T-helper 1 cell treated with Interleukin-12 subunit alpha and Interleukin-12 subunit beta and Interleukin-4 antibody, amounts not matched to agents 30 μg/mL and 1 μg/mL, for 36 hours (primary cell): Measurements from ENCODE around the gene SULT1A4.
"Not testable (repeated sequence)": the region's sequence is repeated elsewhere in the genome, so short reads cannot be mapped to it uniquely, and the experiment has no call there.

Experiments
- H3K27ac Mint-ChIP-seq: one replicate; pipeline ENCODE4 v1.8.0; 2021; ENCODE audit warnings: mild to moderate bottlenecking, mixed read lengths
- H3K27me3 Mint-ChIP-seq: one replicate; pipeline ENCODE4 v1.8.0; 2021; ENCODE audit warnings: low read depth, mixed read lengths
- H3K36me3 Mint-ChIP-seq: one replicate; pipeline ENCODE4 v1.8.0; 2021; ENCODE audit warnings: low read depth, mixed read lengths
- H3K4me1 Mint-ChIP-seq: one replicate; pipeline ENCODE4 v1.8.0; 2021; ENCODE audit warnings: low read depth, mixed read lengths
- H3K4me3 Mint-ChIP-seq: one replicate; pipeline ENCODE4 v1.8.0; 2021; ENCODE audit warnings: mild to moderate bottlenecking, moderate library complexity, mixed read lengths
- H3K9me3 Mint-ChIP-seq: one replicate; pipeline ENCODE4 v1.8.0; 2021; ENCODE audit warnings: mixed read lengths

SULT1A4 gene

GRCh38 chr16:29459706-29460646 lies at the start of gene SULT1A4:
TSS of gene SULT1A4 (plus strand) at chr16:29459913. CDS start at chr16:29461386, 1,473 bp downstream.
- not testable (repeated sequence) for H3K27me3 Mint-ChIP-seq, H3K9me3 Mint-ChIP-seq, H3K4me3 Mint-ChIP-seq, H3K36me3 Mint-ChIP-seq, H3K4me1 Mint-ChIP-seq, H3K27ac Mint-ChIP-seq

DNA sequence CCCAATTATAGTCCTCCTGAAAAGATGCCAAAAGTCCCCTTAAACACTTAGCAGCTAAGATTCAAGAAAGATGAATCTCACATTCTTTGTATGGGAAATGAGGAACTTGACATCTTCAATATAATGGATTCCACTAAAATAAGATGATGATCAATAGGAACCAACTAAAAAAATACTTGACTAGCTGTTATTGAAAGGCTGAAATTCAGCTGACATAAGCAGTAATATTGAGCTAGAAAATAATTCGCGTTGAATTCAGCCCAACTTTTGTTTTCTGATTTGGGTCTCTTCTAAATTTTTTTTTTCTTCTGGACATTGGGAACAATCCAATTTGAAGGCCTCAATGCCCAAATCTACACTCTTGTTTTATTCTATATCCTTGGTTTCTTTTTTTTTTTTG lies 36.1 kb upstream of the SULT1A4 start:
- H3K9me3 Mint-ChIP-seq, H3K27ac Mint-ChIP-seq, H3K4me3 Mint-ChIP-seq, H3K4me1 Mint-ChIP-seq, H3K36me3 Mint-ChIP-seq, H3K27me3 Mint-ChIP-seq: not testable (repeated sequence)

DNA sequence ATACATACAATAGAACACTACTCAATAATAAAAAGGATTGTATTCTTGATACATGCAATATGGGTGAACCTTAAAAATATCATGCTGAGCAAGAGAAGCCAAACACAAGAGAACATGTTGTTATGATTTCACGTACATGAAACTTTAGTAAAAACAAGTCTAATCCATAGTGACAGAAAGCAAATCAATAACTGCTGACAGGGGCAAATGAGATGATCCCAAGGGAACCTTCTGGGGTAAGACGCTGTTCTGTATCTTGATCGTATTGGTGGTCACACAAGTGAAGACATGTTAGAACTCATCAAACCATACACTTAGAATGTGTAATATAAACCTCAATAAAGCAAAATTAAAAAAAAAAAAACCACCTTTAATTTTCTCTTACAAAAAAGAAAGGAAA lies 34.3 kb upstream of the SULT1A4 start:
- not testable (repeated sequence) for H3K27ac Mint-ChIP-seq, H3K4me3 Mint-ChIP-seq, H3K9me3 Mint-ChIP-seq, H3K27me3 Mint-ChIP-seq
- H3K4me1 Mint-ChIP-seq: peaks cover 13% of the 10 kb centered on the region
- H3K36me3 Mint-ChIP-seq: peaks cover 12% of the 10 kb centered on the region

GRCh38 chr16:29453754-29454153 lies 6.0 kb upstream of the SULT1A4 start:
- not testable (repeated sequence) for H3K4me1 Mint-ChIP-seq, H3K9me3 Mint-ChIP-seq, H3K36me3 Mint-ChIP-seq, H3K27me3 Mint-ChIP-seq, H3K27ac Mint-ChIP-seq, H3K4me3 Mint-ChIP-seq

- not testable (repeated sequence) for H3K27ac Mint-ChIP-seq, H3K27me3 Mint-ChIP-seq, H3K9me3 Mint-ChIP-seq, H3K4me3 Mint-ChIP-seq, H3K36me3 Mint-ChIP-seq, H3K4me1 Mint-ChIP-seq
Measured at GRCh38 chr16:29454269-29454668, 5.4 kb upstream of the SULT1A4 start, which contains the start of the genes BOLA2 and SLX1B. TSS of gene BOLA2 (minus strand) at chr16:29454351. CDS start at chr16:29454253, 98 bp downstream. TSS of gene SLX1B (plus strand) at chr16:29454533.

- H3K4me1 Mint-ChIP-seq, H3K27me3 Mint-ChIP-seq, H3K36me3 Mint-ChIP-seq, H3K9me3 Mint-ChIP-seq, H3K27ac Mint-ChIP-seq, H3K4me3 Mint-ChIP-seq: not testable (repeated sequence)
Measured at GRCh38 chr16:29454828-29455227, 4.9 kb upstream of the SULT1A4 start.

- H3K4me1 Mint-ChIP-seq, H3K36me3 Mint-ChIP-seq, H3K4me3 Mint-ChIP-seq, H3K27me3 Mint-ChIP-seq, H3K9me3 Mint-ChIP-seq, H3K27ac Mint-ChIP-seq: not testable (repeated sequence)
Measured at GRCh38 chr16:29457660-29458059, 2.1 kb upstream of the SULT1A4 start.

DNA sequence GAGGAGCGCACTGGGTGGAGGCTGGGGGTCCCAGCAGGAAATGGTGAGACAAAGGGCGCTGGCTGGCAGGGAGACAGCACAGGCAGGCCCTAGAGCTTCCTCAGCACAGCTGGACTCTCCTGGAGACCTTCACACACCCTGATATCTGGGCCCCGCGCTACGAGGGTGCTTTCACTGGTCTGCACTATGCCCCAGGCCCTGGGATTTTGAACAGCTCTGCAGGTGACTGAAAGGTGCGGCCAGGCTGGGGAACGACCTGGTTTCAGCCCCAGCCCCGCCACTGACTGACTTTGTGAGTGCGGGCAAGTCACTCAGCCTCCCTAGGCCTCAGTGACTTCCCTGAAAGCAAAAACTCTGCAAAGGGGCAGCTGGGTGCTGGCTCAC lies 926 bp downstream of the SULT1A4 start:
- not testable (repeated sequence) for H3K4me1 Mint-ChIP-seq, H3K4me3 Mint-ChIP-seq, H3K9me3 Mint-ChIP-seq, H3K36me3 Mint-ChIP-seq, H3K27me3 Mint-ChIP-seq, H3K27ac Mint-ChIP-seq

- H3K9me3 Mint-ChIP-seq, H3K36me3 Mint-ChIP-seq, H3K27me3 Mint-ChIP-seq, H3K4me3 Mint-ChIP-seq, H3K27ac Mint-ChIP-seq, H3K4me1 Mint-ChIP-seq: not testable (repeated sequence)
Measured at GRCh38 chr16:29465985-29466824, 6.5 kb downstream of the SULT1A4 start.

DNA sequence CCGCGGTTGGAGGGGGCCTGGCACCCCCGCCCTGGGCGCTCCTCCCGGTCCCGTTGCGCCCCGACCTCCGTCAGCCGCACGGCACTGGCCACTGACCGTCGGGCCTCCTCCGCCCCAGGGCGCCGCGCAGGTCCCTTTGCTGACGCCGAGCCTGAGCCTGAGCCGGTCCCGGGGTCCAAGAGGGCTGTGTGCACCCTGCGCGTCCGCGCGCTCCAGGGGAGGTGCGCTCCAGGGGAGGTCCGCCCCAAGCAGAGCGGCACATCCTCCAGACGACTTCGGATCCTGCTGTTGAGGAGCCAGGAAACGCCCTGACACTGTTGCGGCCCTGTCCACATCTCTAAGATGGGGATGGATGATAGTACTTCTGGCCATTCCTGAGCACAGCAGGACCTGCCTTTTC lies 7.2 kb downstream of the SULT1A4 start:
- not testable (repeated sequence) for H3K9me3 Mint-ChIP-seq, H3K27me3 Mint-ChIP-seq, H3K27ac Mint-ChIP-seq, H3K36me3 Mint-ChIP-seq, H3K4me1 Mint-ChIP-seq, H3K4me3 Mint-ChIP-seq

- H3K27ac Mint-ChIP-seq, H3K4me3 Mint-ChIP-seq, H3K4me1 Mint-ChIP-seq, H3K27me3 Mint-ChIP-seq, H3K9me3 Mint-ChIP-seq, H3K36me3 Mint-ChIP-seq: not testable (repeated sequence)
Measured at GRCh38 chr16:29467654-29468366, 8.1 kb downstream of the SULT1A4 start.

GRCh38 chr16:29469660-29470059 lies 9.9 kb downstream of the SULT1A4 start:
- H3K9me3 Mint-ChIP-seq, H3K4me3 Mint-ChIP-seq, H3K4me1 Mint-ChIP-seq, H3K27ac Mint-ChIP-seq, H3K36me3 Mint-ChIP-seq, H3K27me3 Mint-ChIP-seq: not testable (repeated sequence)

DNA sequence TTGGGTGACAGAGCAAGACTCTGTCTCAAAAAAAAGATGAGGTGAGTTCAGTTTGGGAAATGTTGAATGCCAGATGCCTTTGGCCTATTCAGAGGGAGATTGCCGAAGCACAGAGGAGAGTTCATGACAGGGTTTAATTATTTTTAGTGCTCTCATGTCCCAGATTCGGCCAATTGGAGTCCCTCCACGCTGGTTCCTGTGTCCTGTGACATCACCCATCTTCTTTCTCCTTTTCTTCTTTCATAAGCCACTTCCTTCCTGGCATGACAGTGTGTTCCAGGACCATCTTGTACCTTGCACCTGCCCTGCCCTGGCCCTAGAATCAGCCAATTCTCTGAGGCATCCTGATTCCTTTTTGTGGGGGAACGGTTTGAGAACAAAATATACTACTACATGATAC lies 12.4 kb downstream of the SULT1A4 start:
- not testable (repeated sequence) for H3K27me3 Mint-ChIP-seq, H3K27ac Mint-ChIP-seq, H3K9me3 Mint-ChIP-seq, H3K4me3 Mint-ChIP-seq, H3K4me1 Mint-ChIP-seq, H3K36me3 Mint-ChIP-seq

- not testable (repeated sequence) for H3K36me3 Mint-ChIP-seq, H3K4me1 Mint-ChIP-seq, H3K27ac Mint-ChIP-seq, H3K27me3 Mint-ChIP-seq, H3K4me3 Mint-ChIP-seq, H3K9me3 Mint-ChIP-seq
Measured at GRCh38 chr16:29482276-29482675, 22.6 kb downstream of the SULT1A4 start.

DNA sequence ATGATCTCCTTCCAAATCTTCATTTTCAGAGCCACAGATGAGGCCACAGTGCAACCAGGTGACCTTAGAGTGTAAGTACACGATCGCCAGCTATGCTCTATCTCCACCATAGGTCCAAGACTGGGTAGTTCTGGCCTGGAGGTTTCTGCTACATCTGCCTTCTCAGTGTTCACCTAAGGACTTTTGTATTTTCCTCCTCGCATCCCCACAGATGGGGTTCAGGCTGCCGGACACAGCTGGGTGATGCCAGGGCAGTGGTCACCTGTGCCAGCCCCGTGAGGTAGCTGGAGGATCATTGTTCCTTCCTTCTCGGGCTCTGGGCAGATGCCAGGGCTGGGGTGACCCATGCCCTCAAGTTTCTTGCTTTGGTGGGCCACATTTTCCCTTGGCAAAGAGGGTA lies 46.6 kb downstream of the SULT1A4 start, which contains the start of gene NPIPB12:
Gene NPIPB12, minus strand, starts transcription at position 101 of the 400 bp plus-strand sequence.
- not testable (repeated sequence) for H3K27ac Mint-ChIP-seq, H3K36me3 Mint-ChIP-seq, H3K9me3 Mint-ChIP-seq, H3K27me3 Mint-ChIP-seq, H3K4me3 Mint-ChIP-seq, H3K4me1 Mint-ChIP-seq
